GM23338 (cell line): Measurements from ENCODE around the gene SPRED3. TPM values are rescaled to one million over a fixed set of nuclear protein-coding genes. Genes with fewer than 3 reads are reported as not detected.

ENCODE experiments used
- ATAC-seq: fragments of 200-7000 bp; cut with Tn5 transposase; 3 replicates; pipeline ENCODE4 v1.9.1; 2020
- DNase-seq: peaks from one replicate; pipeline ENCODE4 v3.0.0-alpha.2; 2015; ENCODE audit warnings: low spot score
- H2AFZ ChIP-seq: fragments of 200-600 bp; sonication (generic); 2 replicates; pipeline ENCODE4 v1.8.0; 2016; ENCODE audit warnings: antibody characterized with exemption, mild to moderate bottlenecking, moderate library complexity
- H3F3A ChIP-seq: fragments of 200-600 bp; sonication (generic); replicated peaks from 2 replicates; pipeline ENCODE4 v1.8.0; 2017; ENCODE audit warnings: antibody characterized with exemption, mixed run types, low read depth
- H3K27ac ChIP-seq: fragments of 200-600 bp; sonication (generic); 2 replicates; pipeline ENCODE4 v1.6.1; 2016; ENCODE audit warnings: low read depth
- H3K27me3 ChIP-seq: fragments of 200-600 bp; sonication (generic); 2 replicates; pipeline ENCODE4 v1.8.0; 2016; ENCODE audit warnings: mild to moderate bottlenecking, mixed run types, moderate library complexity; ENCODE audit not compliant: insufficient read depth
- H3K36me3 ChIP-seq: fragments of 200-600 bp; sonication (generic); 2 replicates; pipeline ENCODE4 v1.8.0; 2016; ENCODE audit warnings: mild to moderate bottlenecking; ENCODE audit not compliant: insufficient read depth
- H3K4me1 ChIP-seq: fragments of 200-600 bp; sonication (generic); 2 replicates; pipeline ENCODE4 v1.8.0; 2016; ENCODE audit warnings: mild to moderate bottlenecking, moderate library complexity; ENCODE audit not compliant: insufficient read depth
- H3K4me2 ChIP-seq: fragments of 200-600 bp; sonication (generic); 2 replicates; pipeline ENCODE4 v1.7.1; 2017; ENCODE audit warnings: mixed run types
- H3K4me3 ChIP-seq: fragments of 200-600 bp; sonication (generic); 2 replicates; pipeline ENCODE4 v1.6.1; 2016; ENCODE audit warnings: mixed run types
- H3K79me2 ChIP-seq: fragments of 200-600 bp; sonication (generic); replicated peaks from 2 replicates; pipeline ENCODE4 v1.8.0; 2017; ENCODE audit warnings: mild to moderate bottlenecking; ENCODE audit not compliant: insufficient read depth
- H3K9me2 ChIP-seq: fragments of 200-600 bp; sonication (generic); 2 replicates; pipeline ENCODE4 v1.8.0; 2017; ENCODE audit not compliant: insufficient read depth
- H4K20me1 ChIP-seq: fragments of 200-600 bp; sonication (generic); replicated peaks from 2 replicates; pipeline ENCODE4 v1.8.0; 2017; ENCODE audit warnings: mild to moderate bottlenecking; ENCODE audit not compliant: insufficient read depth
- H3K27ac Mint-ChIP-seq: 2 replicates; pipeline ENCODE4 v1.8.0; 2020; ENCODE audit warnings: inconsistent platforms, mild to moderate bottlenecking, moderate library complexity, mixed read lengths
- H3K27me3 Mint-ChIP-seq: 3 replicates; pipeline ENCODE4 v1.8.0; 2022; ENCODE audit warnings: low read depth, mild to moderate bottlenecking, moderate library complexity, mixed read lengths, inconsistent platforms; ENCODE audit not compliant: insufficient read depth, poor library complexity
- H3K36me3 Mint-ChIP-seq: 3 replicates; pipeline ENCODE4 v1.8.0; 2021; ENCODE audit warnings: low read depth, mild to moderate bottlenecking, inconsistent platforms, moderate library complexity, mixed read lengths
- H3K4me1 Mint-ChIP-seq: 3 replicates; pipeline ENCODE4 v1.8.0; 2020; ENCODE audit warnings: mild to moderate bottlenecking, inconsistent platforms, mixed read lengths
- H3K4me3 Mint-ChIP-seq: 3 replicates; pipeline ENCODE4 v1.8.0; 2021; ENCODE audit warnings: moderate library complexity, mild to moderate bottlenecking, inconsistent platforms, mixed read lengths
- H3K9me3 Mint-ChIP-seq: 3 replicates; pipeline ENCODE4 v1.8.0; 2020; ENCODE audit warnings: moderate library complexity, mild to moderate bottlenecking, inconsistent platforms, mixed read lengths
- CREB1 ChIP-seq: fragments of 250-450 bp; sonication (Bioruptor Pico); IDR thresholded peaks from 2 replicates; pipeline ENCODE4 v1.5.0; 2020; ENCODE audit warnings: low read depth, mild to moderate bottlenecking, moderate library complexity
- EZH2 ChIP-seq: fragments of 200-600 bp; sonication (generic); IDR thresholded peaks from one replicate; pipeline ENCODE4 v1.8.0; 2017; ENCODE audit warnings: antibody characterized with exemption, mild to moderate bottlenecking, low read depth; ENCODE audit not compliant: unreplicated experiment
- EZH2phosphoT487 ChIP-seq: fragments of 200-600 bp; sonication (generic); IDR thresholded peaks from one replicate; pipeline ENCODE4 v1.8.1; 2018; ENCODE audit warnings: antibody characterized with exemption; ENCODE audit not compliant: unreplicated experiment
- JUNB ChIP-seq: IDR thresholded peaks from one replicate; pipeline ENCODE4 v1.6.1; 2016; ENCODE audit warnings: antibody characterized with exemption; ENCODE audit not compliant: unreplicated experiment
- POLR2AphosphoS5 ChIP-seq: IDR thresholded peaks from 2 replicates; pipeline ENCODE4 v1.6.1; 2016; ENCODE audit warnings: antibody characterized with exemption, low read depth
- STAT1 ChIP-seq: IDR thresholded peaks from one replicate; pipeline ENCODE4 v1.6.1; 2016; ENCODE audit warnings: antibody characterized with exemption; ENCODE audit not compliant: unreplicated experiment
- ZNF331 ChIP-seq: fragments of 250-450 bp; sonication (Bioruptor Pico); IDR thresholded peaks from 2 replicates; pipeline ENCODE4 v1.5.0; 2020; ENCODE audit warnings: low read depth, mild to moderate bottlenecking, moderate library complexity
- polyA plus RNA-seq: library from polyadenylated mRNA; unstranded; fragments of >200 nt; fragmentation: Nextera tagmentation; extraction: Ambion mirVana; gene quantifications from 2 replicates; pipeline ENCODE4 v1.2.1, GENCODE V29; 2016
- total RNA-seq: library from RNA; depleted of rRNA; stranded (reverse); fragments of >200 nt; shearing (Covaris generic); gene quantifications from 2 replicates; pipeline ENCODE4 v1.2.3, GENCODE V29; 2014
- TF ChIP-seq, protein P1 (sequence below): fragments of 250-450 bp; sonication (Bioruptor Pico); IDR thresholded peaks from 2 replicates; pipeline ENCODE4 v1.5.0; 2020; ENCODE audit warnings: mild to moderate bottlenecking, moderate library complexity

The SPRED3 gene
- total and polyA plus RNA-seq, 2 experiments from 2014 or later = 3.9 to 11.6 TPM

GRCh38 chr19:38374332-38375097 lies 14.0 kb upstream of the SPRED3 start, which contains the start of gene PSMD8 (continued):
- TF ChIP-seq, protein P1, sequence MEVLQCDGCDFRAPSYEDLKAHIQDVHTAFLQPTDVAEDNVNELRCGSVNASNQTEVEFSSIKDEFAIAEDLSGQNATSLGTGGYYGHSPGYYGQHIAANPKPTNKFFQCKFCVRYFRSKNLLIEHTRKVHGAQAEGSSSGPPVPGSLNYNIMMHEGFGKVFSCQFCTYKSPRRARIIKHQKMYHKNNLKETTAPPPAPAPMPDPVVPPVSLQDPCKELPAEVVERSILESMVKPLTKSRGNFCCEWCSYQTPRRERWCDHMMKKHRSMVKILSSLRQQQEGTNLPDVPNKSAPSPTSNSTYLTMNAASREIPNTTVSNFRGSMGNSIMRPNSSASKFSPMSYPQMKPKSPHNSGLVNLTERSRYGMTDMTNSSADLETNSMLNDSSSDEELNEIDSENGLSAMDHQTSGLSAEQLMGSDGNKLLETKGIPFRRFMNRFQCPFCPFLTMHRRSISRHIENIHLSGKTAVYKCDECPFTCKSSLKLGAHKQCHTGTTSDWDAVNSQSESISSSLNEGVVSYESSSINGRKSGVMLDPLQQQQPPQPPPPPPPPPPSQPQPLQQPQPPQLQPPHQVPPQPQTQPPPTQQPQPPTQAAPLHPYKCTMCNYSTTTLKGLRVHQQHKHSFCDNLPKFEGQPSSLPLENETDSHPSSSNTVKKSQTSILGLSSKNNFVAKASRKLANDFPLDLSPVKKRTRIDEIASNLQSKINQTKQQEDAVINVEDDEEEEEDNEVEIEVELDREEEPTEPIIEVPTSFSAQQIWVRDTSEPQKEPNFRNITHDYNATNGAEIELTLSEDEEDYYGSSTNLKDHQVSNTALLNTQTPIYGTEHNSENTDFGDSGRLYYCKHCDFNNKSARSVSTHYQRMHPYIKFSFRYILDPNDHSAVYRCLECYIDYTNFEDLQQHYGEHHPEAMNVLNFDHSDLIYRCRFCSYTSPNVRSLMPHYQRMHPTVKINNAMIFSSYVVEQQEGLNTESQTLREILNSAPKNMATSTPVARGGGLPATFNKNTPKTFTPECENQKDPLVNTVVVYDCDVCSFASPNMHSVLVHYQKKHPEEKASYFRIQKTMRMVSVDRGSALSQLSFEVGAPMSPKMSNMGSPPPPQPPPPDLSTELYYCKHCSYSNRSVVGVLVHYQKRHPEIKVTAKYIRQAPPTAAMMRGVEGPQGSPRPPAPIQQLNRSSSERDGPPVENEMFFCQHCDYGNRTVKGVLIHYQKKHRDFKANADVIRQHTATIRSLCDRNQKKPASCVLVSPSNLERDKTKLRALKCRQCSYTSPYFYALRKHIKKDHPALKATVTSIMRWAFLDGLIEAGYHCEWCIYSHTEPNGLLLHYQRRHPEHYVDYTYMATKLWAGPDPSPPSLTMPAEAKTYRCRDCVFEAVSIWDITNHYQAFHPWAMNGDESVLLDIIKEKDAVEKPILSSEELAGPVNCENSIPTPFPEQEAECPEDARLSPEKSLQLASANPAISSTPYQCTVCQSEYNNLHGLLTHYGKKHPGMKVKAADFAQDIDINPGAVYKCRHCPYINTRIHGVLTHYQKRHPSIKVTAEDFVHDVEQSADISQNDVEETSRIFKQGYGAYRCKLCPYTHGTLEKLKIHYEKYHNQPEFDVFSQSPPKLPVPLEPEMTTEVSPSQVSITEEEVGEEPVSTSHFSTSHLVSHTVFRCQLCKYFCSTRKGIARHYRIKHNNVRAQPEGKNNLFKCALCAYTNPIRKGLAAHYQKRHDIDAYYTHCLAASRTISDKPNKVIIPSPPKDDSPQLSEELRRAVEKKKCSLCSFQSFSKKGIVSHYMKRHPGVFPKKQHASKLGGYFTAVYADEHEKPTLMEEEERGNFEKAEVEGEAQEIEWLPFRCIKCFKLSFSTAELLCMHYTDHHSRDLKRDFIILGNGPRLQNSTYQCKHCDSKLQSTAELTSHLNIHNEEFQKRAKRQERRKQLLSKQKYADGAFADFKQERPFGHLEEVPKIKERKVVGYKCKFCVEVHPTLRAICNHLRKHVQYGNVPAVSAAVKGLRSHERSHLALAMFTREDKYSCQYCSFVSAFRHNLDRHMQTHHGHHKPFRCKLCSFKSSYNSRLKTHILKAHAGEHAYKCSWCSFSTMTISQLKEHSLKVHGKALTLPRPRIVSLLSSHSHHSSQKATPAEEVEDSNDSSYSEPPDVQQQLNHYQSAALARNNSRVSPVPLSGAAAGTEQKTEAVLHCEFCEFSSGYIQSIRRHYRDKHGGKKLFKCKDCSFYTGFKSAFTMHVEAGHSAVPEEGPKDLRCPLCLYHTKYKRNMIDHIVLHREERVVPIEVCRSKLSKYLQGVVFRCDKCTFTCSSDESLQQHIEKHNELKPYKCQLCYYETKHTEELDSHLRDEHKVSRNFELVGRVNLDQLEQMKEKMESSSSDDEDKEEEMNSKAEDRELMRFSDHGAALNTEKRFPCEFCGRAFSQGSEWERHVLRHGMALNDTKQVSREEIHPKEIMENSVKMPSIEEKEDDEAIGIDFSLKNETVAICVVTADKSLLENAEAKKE (CRISPR knock-in tag) = no peak
- TF ChIP-seq EZH2phosphoT487 (no peak), CREB1 (CRISPR knock-in tag) (peak; percentile 90), STAT1 (no peak), ZNF331 (CRISPR knock-in tag) (no peak)

DNA sequence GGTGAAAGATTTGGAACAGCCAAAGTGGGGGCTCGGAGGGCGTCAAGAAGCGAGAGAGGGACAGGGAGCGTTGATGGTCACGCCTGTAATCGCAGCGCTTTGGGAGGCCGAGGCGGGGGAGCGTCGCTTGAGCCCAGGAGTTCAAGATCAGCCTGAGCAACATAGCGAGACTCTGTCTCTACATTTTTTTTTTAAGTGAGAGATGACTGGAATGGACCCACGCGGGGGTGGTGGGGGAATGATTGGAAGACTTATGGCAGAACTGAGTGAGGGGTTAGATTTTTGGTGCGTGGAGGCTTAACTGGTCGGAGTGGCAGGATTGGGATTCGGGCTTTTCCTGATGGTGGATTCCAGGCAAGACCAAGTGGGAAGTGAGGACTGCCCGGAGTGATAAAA lies 13.4 kb upstream of the SPRED3 start:
- peaks cover 14% of the 10 kb centered on the region for H3K4me1 Mint-ChIP-seq
- Histone ChIP-seq H3F3A (no peaks in the 10 kb centered on the region), H3K9me2 (no peaks in the 10 kb centered on the region), H4K20me1 (peaks cover 17% of the 10 kb centered on the region), H3K79me2 (peaks cover 29% of the 10 kb centered on the region), H3K27ac (peak overlapping the region; percentile 8; the same call in 1 of the 2 replicates), H3K4me1 (peaks cover 10% of the 10 kb centered on the region; the same call in 1 of the 2 replicates), H3K4me3 (peak overlapping the region; percentile 90), H2AFZ (peak overlapping the region; percentile 69), H3K36me3 (peaks cover 13% of the 10 kb centered on the region; the same call in 1 of the 2 replicates), H3K4me2 (peak overlapping the region; percentile 98), H3K27me3 (no peaks in the 10 kb centered on the region)
- DNase-seq = no peak
- peaks cover 17% of the 10 kb centered on the region for H3K36me3 Mint-ChIP-seq
- ATAC-seq = peak; percentile 11
- H3K9me3 Mint-ChIP-seq = no peaks in the 10 kb centered on the region; the same call in 2 of the 3 replicates
- H3K4me3 Mint-ChIP-seq = peak overlapping the region; percentile 98
- peaks cover 12% of the 10 kb centered on the region for H3K27me3 Mint-ChIP-seq
- H3K27ac Mint-ChIP-seq = peak overlapping the region; percentile 95
- no peak for TF ChIP-seq ZNF331 (CRISPR knock-in tag)
- TF ChIP-seq, protein P1 (CRISPR knock-in tag) = no peak
- no peak for TF ChIP-seq EZH2phosphoT487
- no peak for TF ChIP-seq CREB1 (CRISPR knock-in tag)
- no peak for TF ChIP-seq JUNB
- no peak for TF ChIP-seq POLR2AphosphoS5
- TF ChIP-seq STAT1 = no peak
- no peak for TF ChIP-seq EZH2
